Left ventricle myocardium inferior (tissue), 1 donor: Measurements from ENCODE around the gene PTPRN2. TPM values are rescaled to one million over a fixed set of nuclear protein-coding genes. Genes with fewer than 3 reads are reported as not detected.

Experiments used
- DNase-seq: peaks from one replicate; pipeline ENCODE4 v3.0.0-alpha.2; 2020
- H3K27ac ChIP-seq: fragments of 200-600 bp; replicated peaks from 2 replicates; pipeline ENCODE4 v1.8.0; 2021
- H3K27me3 ChIP-seq: fragments of 200-600 bp; 2 replicates; pipeline ENCODE4 v1.8.0; 2021; ENCODE audit warnings: low read depth
- H3K36me3 ChIP-seq: fragments of 200-600 bp; 2 replicates; pipeline ENCODE4 v1.8.0; 2021
- H3K4me1 ChIP-seq: fragments of 200-600 bp; 2 replicates; pipeline ENCODE4 v1.8.0; 2021
- H3K4me3 ChIP-seq: fragments of 200-600 bp; 2 replicates; pipeline ENCODE4 v1.8.0; 2021; ENCODE audit warnings: mild to moderate bottlenecking, moderate library complexity
- H3K9me3 ChIP-seq: fragments of 200-600 bp; replicated peaks from 2 replicates; pipeline ENCODE4 v1.8.0; 2021
- intact Hi-C: fragments of 100-400 bp; cut with micrococcal nuclease; formaldehyde crosslinking; loops from one replicate; pipeline ENCODE4 v1.11.0; 2022
- total RNA-seq: library from RNA; stranded (reverse); fragmentation: NEBNext Ultra II Directional; extraction: Animal tissue kit (Norgen Biotek cat#: 25700); gene quantifications from one replicate; pipeline ENCODE4 v1.2.1, GENCODE V29; 2021
- TF ChIP-seq, protein P1 (sequence below): fragments of 200-600 bp; IDR thresholded peaks from 2 replicates; pipeline ENCODE4 v1.8.0; 2021; ENCODE audit warnings: antibody characterized with exemption, mild to moderate bottlenecking, borderline replicate concordance
- donor health status: DM: no; HTN: yes; CAD: no; lungs with severe emphysema.

The PTPRN2 gene
- total RNA-seq, 1 donor from 2014 or later: 1.3 TPM

GRCh38 chr7:158602041-158602440 is 14.4 kb upstream of the PTPRN2 start:
- Histone ChIP-seq H3K27ac (no peak overlapping the region), H3K4me1 (no peaks in the 10 kb centered on the region), H3K9me3 (no peaks in the 10 kb centered on the region), H3K27me3 (no peaks in the 10 kb centered on the region), H3K36me3 (no peaks in the 10 kb centered on the region), H3K4me3 (no peak overlapping the region)
- intact Hi-C loops: no loop called here
- TF ChIP-seq, protein P1, sequence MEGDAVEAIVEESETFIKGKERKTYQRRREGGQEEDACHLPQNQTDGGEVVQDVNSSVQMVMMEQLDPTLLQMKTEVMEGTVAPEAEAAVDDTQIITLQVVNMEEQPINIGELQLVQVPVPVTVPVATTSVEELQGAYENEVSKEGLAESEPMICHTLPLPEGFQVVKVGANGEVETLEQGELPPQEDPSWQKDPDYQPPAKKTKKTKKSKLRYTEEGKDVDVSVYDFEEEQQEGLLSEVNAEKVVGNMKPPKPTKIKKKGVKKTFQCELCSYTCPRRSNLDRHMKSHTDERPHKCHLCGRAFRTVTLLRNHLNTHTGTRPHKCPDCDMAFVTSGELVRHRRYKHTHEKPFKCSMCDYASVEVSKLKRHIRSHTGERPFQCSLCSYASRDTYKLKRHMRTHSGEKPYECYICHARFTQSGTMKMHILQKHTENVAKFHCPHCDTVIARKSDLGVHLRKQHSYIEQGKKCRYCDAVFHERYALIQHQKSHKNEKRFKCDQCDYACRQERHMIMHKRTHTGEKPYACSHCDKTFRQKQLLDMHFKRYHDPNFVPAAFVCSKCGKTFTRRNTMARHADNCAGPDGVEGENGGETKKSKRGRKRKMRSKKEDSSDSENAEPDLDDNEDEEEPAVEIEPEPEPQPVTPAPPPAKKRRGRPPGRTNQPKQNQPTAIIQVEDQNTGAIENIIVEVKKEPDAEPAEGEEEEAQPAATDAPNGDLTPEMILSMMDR: no peak
- no peak for DNase-seq

DNA sequence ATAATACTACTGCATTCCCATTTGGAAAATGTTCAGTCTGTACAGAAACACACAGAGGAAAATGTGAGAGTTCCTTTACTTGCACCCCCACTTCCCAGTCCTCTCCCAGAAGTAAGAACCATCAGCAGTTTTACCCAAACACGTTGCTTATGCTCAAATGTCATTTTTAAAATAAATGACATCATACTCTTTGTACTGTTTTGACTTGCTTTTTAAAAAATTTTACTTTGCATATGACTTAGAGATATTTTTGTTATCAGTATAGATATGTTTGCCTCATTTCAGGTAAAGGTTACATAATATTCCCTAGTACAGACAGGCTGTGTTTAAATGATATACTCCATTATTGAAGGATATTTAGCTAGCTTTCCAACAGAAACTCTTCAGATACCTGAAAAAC is 13.5 kb upstream of the PTPRN2 start:
- no peak for DNase-seq
- Histone ChIP-seq H3K4me1 (no peaks in the 10 kb centered on the region), H3K27me3 (no peaks in the 10 kb centered on the region), H3K9me3 (no peaks in the 10 kb centered on the region), H3K36me3 (no peaks in the 10 kb centered on the region), H3K4me3 (no peak overlapping the region), H3K27ac (no peak overlapping the region)
- TF ChIP-seq, protein P1: no peak
- intact Hi-C loops: no loop called here

DNA sequence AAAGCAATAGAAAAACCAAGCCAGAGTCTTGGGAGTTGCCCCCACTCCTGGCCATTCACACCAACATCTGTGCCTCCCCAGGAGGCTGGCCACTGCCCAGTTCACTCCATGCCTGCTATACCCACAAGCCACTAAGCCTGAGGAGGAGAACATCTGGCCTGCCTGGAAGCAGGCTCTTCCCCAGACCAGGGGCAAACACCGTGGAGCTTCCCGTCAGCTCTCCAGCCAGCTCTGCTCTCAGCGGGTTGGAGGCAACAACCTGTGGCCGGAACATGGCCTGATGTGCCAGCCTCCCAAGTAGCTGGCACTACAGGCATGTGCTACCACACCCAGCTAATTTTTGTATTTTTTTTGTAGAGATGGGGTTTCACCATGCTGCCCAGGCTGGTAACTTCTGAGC is 9.1 kb upstream of the PTPRN2 start:
- Histone ChIP-seq H3K9me3 (peaks cover 15% of the 10 kb centered on the region), H3K27me3 (no peaks in the 10 kb centered on the region), H3K4me1 (no peaks in the 10 kb centered on the region), H3K4me3 (no peak overlapping the region), H3K27ac (no peak overlapping the region), H3K36me3 (no peaks in the 10 kb centered on the region)
- intact Hi-C loops: no loop called here
- DNase-seq: no peak
- TF ChIP-seq, protein P1: no peak

GRCh38 chr7:158596309-158596708 is 8.7 kb upstream of the PTPRN2 start:
- H3K4me1 ChIP-seq: no peaks in the 10 kb centered on the region
- intact Hi-C loops: no loop called here
- TF ChIP-seq, protein P1: no peak
- no peak overlapping the region for H3K27ac ChIP-seq
- peaks cover 15% of the 10 kb centered on the region for H3K9me3 ChIP-seq
- H3K4me3 ChIP-seq: no peak overlapping the region
- H3K27me3 ChIP-seq: no peaks in the 10 kb centered on the region
- H3K36me3 ChIP-seq: no peaks in the 10 kb centered on the region
- no peak for DNase-seq

GRCh38 chr7:158595068-158595467 is 7.4 kb upstream of the PTPRN2 start:
- no peaks in the 10 kb centered on the region for H3K4me1 ChIP-seq
- peaks cover 15% of the 10 kb centered on the region for H3K9me3 ChIP-seq
- H3K36me3 ChIP-seq: no peaks in the 10 kb centered on the region
- intact Hi-C loops: no loop called here
- no peaks in the 10 kb centered on the region for H3K27me3 ChIP-seq
- TF ChIP-seq, protein P1: no peak
- H3K4me3 ChIP-seq: no peak overlapping the region
- DNase-seq: no peak
- H3K27ac ChIP-seq: no peak overlapping the region

- TF ChIP-seq, protein P1: no peak
- H3K4me3 ChIP-seq: no peak overlapping the region
- H3K36me3 ChIP-seq: no peaks in the 10 kb centered on the region
- no peak for DNase-seq
- H3K27ac ChIP-seq: no peak overlapping the region
- peaks cover 7% of the 10 kb centered on the region for H3K4me1 ChIP-seq
- H3K27me3 ChIP-seq: peaks cover 11% of the 10 kb centered on the region
- intact Hi-C loops: no loop called here
- peaks cover 15% of the 10 kb centered on the region for H3K9me3 ChIP-seq
These were observed 4.9 kb upstream of the PTPRN2 start for GRCh38 chr7:158592541-158592940.
